Testis (tissue), 2 donors: ENCODE data around the gene THSD7A.

Experiments used
- POLR2A ChIP-seq: fragments of 450-650 bp; IDR thresholded peaks from one replicate; pipeline ENCODE4 v1.6.1; 2017; ENCODE audit warnings: antibody characterized with exemption, mild to moderate bottlenecking, moderate library complexity
- TF ChIP-seq, protein P1 (sequence below), 3 experiments: fragments of 450-650 bp in 2 of 3; fragments of 200-600 bp in 1 of 3; sonication (generic) in 1 of 3; IDR thresholded peaks; one replicate each; pipeline ENCODE4 v1.5.1; 2016 to 2019; ENCODE audit warnings: antibody characterized with exemption in 3 of 3, mild to moderate bottlenecking in 2 of 3, moderate library complexity in 1 of 3

DNA sequence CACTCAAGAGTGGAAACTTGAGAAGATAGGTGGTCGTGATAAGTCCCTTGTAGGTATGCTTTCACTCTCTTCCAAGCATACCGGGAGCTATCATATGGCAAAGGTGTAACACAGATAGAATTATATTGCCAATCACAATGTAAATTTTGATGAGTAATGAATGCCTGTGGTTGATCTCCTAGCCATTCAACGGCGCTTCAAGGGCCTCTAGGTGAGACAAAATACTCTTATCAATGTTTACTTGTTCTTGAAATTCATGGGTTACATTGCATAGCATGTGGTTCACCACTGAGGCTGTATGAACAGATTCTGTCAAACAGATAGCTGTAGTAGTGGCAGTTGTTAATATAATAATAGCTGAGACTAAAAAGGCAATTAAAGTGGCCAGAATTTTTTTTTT lies 82.4 kb downstream of the THSD7A start:
- TF ChIP-seq, protein P1, sequence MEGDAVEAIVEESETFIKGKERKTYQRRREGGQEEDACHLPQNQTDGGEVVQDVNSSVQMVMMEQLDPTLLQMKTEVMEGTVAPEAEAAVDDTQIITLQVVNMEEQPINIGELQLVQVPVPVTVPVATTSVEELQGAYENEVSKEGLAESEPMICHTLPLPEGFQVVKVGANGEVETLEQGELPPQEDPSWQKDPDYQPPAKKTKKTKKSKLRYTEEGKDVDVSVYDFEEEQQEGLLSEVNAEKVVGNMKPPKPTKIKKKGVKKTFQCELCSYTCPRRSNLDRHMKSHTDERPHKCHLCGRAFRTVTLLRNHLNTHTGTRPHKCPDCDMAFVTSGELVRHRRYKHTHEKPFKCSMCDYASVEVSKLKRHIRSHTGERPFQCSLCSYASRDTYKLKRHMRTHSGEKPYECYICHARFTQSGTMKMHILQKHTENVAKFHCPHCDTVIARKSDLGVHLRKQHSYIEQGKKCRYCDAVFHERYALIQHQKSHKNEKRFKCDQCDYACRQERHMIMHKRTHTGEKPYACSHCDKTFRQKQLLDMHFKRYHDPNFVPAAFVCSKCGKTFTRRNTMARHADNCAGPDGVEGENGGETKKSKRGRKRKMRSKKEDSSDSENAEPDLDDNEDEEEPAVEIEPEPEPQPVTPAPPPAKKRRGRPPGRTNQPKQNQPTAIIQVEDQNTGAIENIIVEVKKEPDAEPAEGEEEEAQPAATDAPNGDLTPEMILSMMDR (IDR thresholded peaks at IDR 0.05): no peak
- TF ChIP-seq POLR2A: no peak
